ENCODE measurements around the gene OR13C5. TPM values are rescaled to one million over a fixed set of nuclear protein-coding genes. Genes with fewer than 3 reads are reported as not detected.
"Not testable (repeated sequence)": the region's sequence is repeated elsewhere in the genome, so short reads cannot be mapped to it uniquely, and the experiment has no call there.

OR13C5 gene, protein sequence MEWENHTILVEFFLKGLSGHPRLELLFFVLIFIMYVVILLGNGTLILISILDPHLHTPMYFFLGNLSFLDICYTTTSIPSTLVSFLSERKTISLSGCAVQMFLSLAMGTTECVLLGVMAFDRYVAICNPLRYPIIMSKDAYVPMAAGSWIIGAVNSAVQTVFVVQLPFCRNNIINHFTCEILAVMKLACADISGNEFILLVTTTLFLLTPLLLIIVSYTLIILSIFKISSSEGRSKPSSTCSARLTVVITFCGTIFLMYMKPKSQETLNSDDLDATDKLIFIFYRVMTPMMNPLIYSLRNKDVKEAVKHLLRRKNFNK
- polyA plus RNA-seq (2013, experiment 1 of 2) = not detected
- not detected for polyA plus RNA-seq (2013, experiment 2 of 2)

DNA sequence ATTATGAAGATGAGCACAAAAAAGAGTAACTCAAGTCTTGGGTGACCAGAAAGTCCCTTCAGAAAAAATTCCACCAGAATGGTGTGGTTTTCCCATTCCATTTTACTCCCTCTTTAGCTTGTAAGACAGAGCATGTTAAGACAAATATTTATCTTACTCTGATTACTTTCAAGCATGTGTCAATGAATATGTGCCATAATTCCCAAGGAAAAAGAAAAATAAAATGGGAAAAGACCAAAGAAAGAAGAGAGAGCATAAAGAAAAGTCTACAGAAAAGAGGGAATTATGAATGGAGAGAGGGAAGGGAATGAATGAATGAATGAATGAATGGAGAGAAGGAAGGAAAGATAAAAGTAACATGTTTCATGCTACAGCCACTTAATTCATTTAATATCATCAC, at the start of gene OR13C5:
Gene OR13C5, minus strand, starts transcription at position 101 of the 400 bp plus-strand sequence. Its CDS starts 0 bp downstream, at position 101.
- DNase-seq; H3K18ac ChIP-seq (ENCODE audit: low read depth in 1 of 2, low read length in 2 of 2); H2BK5ac ChIP-seq (ENCODE audit: low read depth, low read length, poor library complexity, severe bottlenecking); H2BK120ac ChIP-seq (ENCODE audit: low read depth, low read length); H3K4me2 ChIP-seq (ENCODE audit: low read length, poor library complexity, severe bottlenecking); H2BK15ac ChIP-seq (ENCODE audit: low read depth, poor library complexity, severe bottlenecking); H3K27me3 ChIP-seq (ENCODE audit: control insufficient read depth in 1 of 2, insufficient read depth in 1 of 2, low read length in 2 of 2); H3K23ac ChIP-seq (ENCODE audit: low read length in 2 of 2); H3K14ac ChIP-seq (ENCODE audit: low read length in 2 of 2); H3K9me3 ChIP-seq (ENCODE audit: control insufficient read depth, low read length); H3K27ac ChIP-seq (ENCODE audit: low read length, poor library complexity, severe bottlenecking); H3K4me3 ChIP-seq (ENCODE audit: insufficient read depth in 1 of 2, low read depth in 1 of 2, low read length in 2 of 2); H2BK12ac ChIP-seq (ENCODE audit: low read length in 2 of 2); H2AK5ac ChIP-seq (ENCODE audit: low read length, severe bottlenecking); H4K8ac ChIP-seq (ENCODE audit: low read length); H3K36me3 ChIP-seq (ENCODE audit: control insufficient read depth in 1 of 2, insufficient read depth in 2 of 2, low read depth in 1 of 2, low read length in 2 of 2); H3K79me1 ChIP-seq (replicated peaks; ENCODE audit: low read length, poor library complexity, severe bottlenecking); H2AFZ ChIP-seq (ENCODE audit: low read depth, low read length); H3K9ac ChIP-seq (ENCODE audit: low read length); H3K4ac ChIP-seq (ENCODE audit: low read depth in 1 of 2, low read length in 2 of 2); H4K91ac ChIP-seq (ENCODE audit: low read length); H3K4me1 ChIP-seq (ENCODE audit: control insufficient read depth, insufficient read depth, low read depth, low read length): not testable (repeated sequence)

- Histone ChIP-seq H3K9me3 (ENCODE audit: control insufficient read depth, low read length) (peaks cover 31% of the 10 kb centered on the region), H3K9ac (ENCODE audit: low read length) (no peak overlapping the region), H2BK12ac (ENCODE audit: low read length in 2 of 2) (no peak overlapping the region), H3K27me3 (ENCODE audit: control insufficient read depth in 1 of 2, insufficient read depth in 1 of 2, low read length in 2 of 2) (peaks cover 0 to 4% of the 10 kb centered on the region in 2 experiments), H3K79me1 (replicated peaks; ENCODE audit: low read length, poor library complexity, severe bottlenecking) (no peaks in the 10 kb centered on the region), H2BK15ac (ENCODE audit: low read depth, poor library complexity, severe bottlenecking) (no peak overlapping the region), H2AK5ac (ENCODE audit: low read length, severe bottlenecking) (no peak overlapping the region), H3K4me3 (ENCODE audit: insufficient read depth in 1 of 2, low read depth in 1 of 2, low read length in 2 of 2) (no peak overlapping the region), H3K4me1 (ENCODE audit: control insufficient read depth, insufficient read depth, low read depth, low read length) (no peaks in the 10 kb centered on the region), H2AFZ (ENCODE audit: low read depth, low read length) (no peak overlapping the region), H4K91ac (ENCODE audit: low read length) (no peak overlapping the region), H2BK120ac (ENCODE audit: low read depth, low read length) (no peak overlapping the region), H2BK5ac (ENCODE audit: low read depth, low read length, poor library complexity, severe bottlenecking) (no peak overlapping the region), H3K36me3 (ENCODE audit: control insufficient read depth in 1 of 2, insufficient read depth in 2 of 2, low read depth in 1 of 2, low read length in 2 of 2) (no peaks in the 10 kb centered on the region), H4K8ac (ENCODE audit: low read length) (no peak overlapping the region), H3K18ac (ENCODE audit: low read depth in 1 of 2, low read length in 2 of 2) (no peak overlapping the region), H3K14ac (ENCODE audit: low read length in 2 of 2) (no peak overlapping the region), H3K27ac (ENCODE audit: low read length, poor library complexity, severe bottlenecking) (no peak overlapping the region), H3K4ac (ENCODE audit: low read depth in 1 of 2, low read length in 2 of 2) (no peak overlapping the region), H3K23ac (ENCODE audit: low read length in 2 of 2) (no peak overlapping the region), H3K4me2 (ENCODE audit: low read length, poor library complexity, severe bottlenecking) (no peak overlapping the region)
- DNase-seq = no peak
Measured at GRCh38 chr9:104635456-104635855, 36.2 kb upstream of the OR13C5 start.

DNA sequence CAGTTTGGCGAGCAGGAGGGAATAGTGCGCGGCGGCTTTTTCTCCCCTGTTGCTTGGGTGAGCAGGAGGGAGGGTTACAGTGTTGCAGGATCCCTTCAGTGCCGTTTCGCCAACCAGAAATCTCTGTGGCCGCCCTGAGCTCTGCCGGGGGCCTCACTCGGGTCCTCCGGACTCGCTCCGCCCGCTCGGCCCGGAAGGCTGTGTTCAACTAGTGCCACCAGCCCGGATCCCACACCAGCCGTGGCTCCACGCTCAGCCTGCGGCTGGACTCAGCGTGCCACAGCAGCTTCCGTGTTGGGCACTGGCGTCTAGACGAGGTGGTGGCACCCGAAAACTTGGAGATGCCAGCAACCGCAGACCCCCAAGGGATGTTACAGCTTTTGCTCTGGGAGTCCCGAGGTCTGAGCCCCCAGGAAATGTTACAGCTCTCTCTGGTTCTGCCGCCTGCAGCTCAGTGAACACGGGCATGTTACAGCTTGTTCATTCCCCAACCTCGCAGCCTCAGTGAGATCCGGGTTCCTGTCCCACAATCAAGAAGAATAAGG, 34.8 kb upstream of the OR13C5 start:
- Histone ChIP-seq H4K91ac (ENCODE audit: low read length) (no peak overlapping the region), H3K4me2 (ENCODE audit: low read length, poor library complexity, severe bottlenecking) (no peak overlapping the region), H3K9me3 (ENCODE audit: control insufficient read depth, low read length) (peaks cover 20% of the 10 kb centered on the region), H2BK12ac (ENCODE audit: low read length in 2 of 2) (no peak overlapping the region), H3K4me3 (ENCODE audit: insufficient read depth in 1 of 2, low read depth in 1 of 2, low read length in 2 of 2) (no peak overlapping the region), H3K23ac (ENCODE audit: low read length in 2 of 2) (no peak overlapping the region), H4K8ac (ENCODE audit: low read length) (no peak overlapping the region), H3K27me3 (ENCODE audit: control insufficient read depth in 1 of 2, insufficient read depth in 1 of 2, low read length in 2 of 2) (peaks cover 0 to 4% of the 10 kb centered on the region in 2 experiments), H3K9ac (ENCODE audit: low read length) (no peak overlapping the region), H3K14ac (ENCODE audit: low read length in 2 of 2) (no peak overlapping the region), H3K4me1 (ENCODE audit: control insufficient read depth, insufficient read depth, low read depth, low read length) (no peaks in the 10 kb centered on the region), H3K4ac (ENCODE audit: low read depth in 1 of 2, low read length in 2 of 2) (no peak overlapping the region), H2BK15ac (ENCODE audit: low read depth, poor library complexity, severe bottlenecking) (no peak overlapping the region), H3K18ac (ENCODE audit: low read depth in 1 of 2, low read length in 2 of 2) (no peak overlapping the region), H3K27ac (ENCODE audit: low read length, poor library complexity, severe bottlenecking) (no peak overlapping the region), H2BK120ac (ENCODE audit: low read depth, low read length) (no peak overlapping the region), H3K36me3 (ENCODE audit: control insufficient read depth in 1 of 2, insufficient read depth in 2 of 2, low read depth in 1 of 2, low read length in 2 of 2) (no peaks in the 10 kb centered on the region), H2AFZ (ENCODE audit: low read depth, low read length) (no peak overlapping the region), H3K79me1 (replicated peaks; ENCODE audit: low read length, poor library complexity, severe bottlenecking) (no peaks in the 10 kb centered on the region), H2BK5ac (ENCODE audit: low read depth, low read length, poor library complexity, severe bottlenecking) (no peak overlapping the region), H2AK5ac (ENCODE audit: low read length, severe bottlenecking) (no peak overlapping the region)
- WGBS = 92% methylated on average over 30 of the region's 30 CpGs
- DNase-seq = no peak

GRCh38 chr9:104625964-104626363, 26.8 kb upstream of the OR13C5 start:
- not testable (repeated sequence) for H3K36me3 ChIP-seq (ENCODE audit: control insufficient read depth in 1 of 2, insufficient read depth in 2 of 2, low read depth in 1 of 2, low read length in 2 of 2); H3K79me1 ChIP-seq (replicated peaks; ENCODE audit: low read length, poor library complexity, severe bottlenecking); H3K4me2 ChIP-seq (ENCODE audit: low read length, poor library complexity, severe bottlenecking); H4K8ac ChIP-seq (ENCODE audit: low read length); H3K18ac ChIP-seq (ENCODE audit: low read depth in 1 of 2, low read length in 2 of 2); H2BK15ac ChIP-seq (ENCODE audit: low read depth, poor library complexity, severe bottlenecking); H3K4me3 ChIP-seq (ENCODE audit: insufficient read depth in 1 of 2, low read depth in 1 of 2, low read length in 2 of 2); H3K4ac ChIP-seq (ENCODE audit: low read depth in 1 of 2, low read length in 2 of 2); H3K9ac ChIP-seq (ENCODE audit: low read length); H2AK5ac ChIP-seq (ENCODE audit: low read length, severe bottlenecking); H4K91ac ChIP-seq (ENCODE audit: low read length); H3K27me3 ChIP-seq (ENCODE audit: control insufficient read depth in 1 of 2, insufficient read depth in 1 of 2, low read length in 2 of 2); H3K9me3 ChIP-seq (ENCODE audit: control insufficient read depth, low read length); H2AFZ ChIP-seq (ENCODE audit: low read depth, low read length); H2BK12ac ChIP-seq (ENCODE audit: low read length in 2 of 2); H3K14ac ChIP-seq (ENCODE audit: low read length in 2 of 2); DNase-seq; H3K4me1 ChIP-seq (ENCODE audit: control insufficient read depth, insufficient read depth, low read depth, low read length); H3K27ac ChIP-seq (ENCODE audit: low read length, poor library complexity, severe bottlenecking); H2BK5ac ChIP-seq (ENCODE audit: low read depth, low read length, poor library complexity, severe bottlenecking); H3K23ac ChIP-seq (ENCODE audit: low read length in 2 of 2); H2BK120ac ChIP-seq (ENCODE audit: low read depth, low read length)
